Breast epithelium (tissue), 3 donors: ENCODE results near the gene UGT2A1.

Experiments used
- POLR2A ChIP-seq: fragments of 450-650 bp; IDR thresholded peaks from one replicate; pipeline ENCODE4 v1.6.1; 2016; ENCODE audit warnings: antibody characterized with exemption, mild to moderate bottlenecking, moderate library complexity
- POLR2AphosphoS5 ChIP-seq, 3 donors: sonication (generic); formaldehyde crosslinking; IDR thresholded peaks; one replicate each; pipeline ENCODE4 v1.6.1; 2017; ENCODE audit warnings: antibody characterized with exemption in 3 of 3
- TF ChIP-seq, protein P1 (sequence below), 3 donors: fragments of 450-650 bp; IDR thresholded peaks; one replicate each; pipeline ENCODE4 v1.5.1; 2016 to 2017; ENCODE audit warnings: antibody characterized with exemption in 3 of 3, mild to moderate bottlenecking in 3 of 3, moderate library complexity in 3 of 3

DNA sequence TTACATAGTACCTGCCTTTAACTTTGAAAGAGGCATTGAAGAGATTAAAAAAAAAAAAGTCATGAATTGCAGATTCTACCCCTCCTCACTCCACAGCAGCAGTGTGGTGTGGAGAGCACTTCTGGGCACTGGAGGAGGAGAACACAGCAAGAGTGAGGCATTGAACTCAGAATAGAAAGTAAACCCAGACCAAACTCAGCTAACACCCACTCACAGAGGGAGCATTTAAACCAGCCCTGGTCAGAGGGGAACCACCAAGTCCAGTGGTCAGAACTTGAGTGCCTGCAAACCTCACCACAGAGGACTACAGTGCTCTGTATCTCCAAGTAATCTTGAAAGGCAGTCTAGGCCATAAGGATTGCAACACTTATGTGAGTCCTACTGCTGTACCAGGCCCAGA lies 15.6 kb upstream of the UGT2A1 start:
- TF ChIP-seq POLR2A = no peak
- TF ChIP-seq, protein P1, sequence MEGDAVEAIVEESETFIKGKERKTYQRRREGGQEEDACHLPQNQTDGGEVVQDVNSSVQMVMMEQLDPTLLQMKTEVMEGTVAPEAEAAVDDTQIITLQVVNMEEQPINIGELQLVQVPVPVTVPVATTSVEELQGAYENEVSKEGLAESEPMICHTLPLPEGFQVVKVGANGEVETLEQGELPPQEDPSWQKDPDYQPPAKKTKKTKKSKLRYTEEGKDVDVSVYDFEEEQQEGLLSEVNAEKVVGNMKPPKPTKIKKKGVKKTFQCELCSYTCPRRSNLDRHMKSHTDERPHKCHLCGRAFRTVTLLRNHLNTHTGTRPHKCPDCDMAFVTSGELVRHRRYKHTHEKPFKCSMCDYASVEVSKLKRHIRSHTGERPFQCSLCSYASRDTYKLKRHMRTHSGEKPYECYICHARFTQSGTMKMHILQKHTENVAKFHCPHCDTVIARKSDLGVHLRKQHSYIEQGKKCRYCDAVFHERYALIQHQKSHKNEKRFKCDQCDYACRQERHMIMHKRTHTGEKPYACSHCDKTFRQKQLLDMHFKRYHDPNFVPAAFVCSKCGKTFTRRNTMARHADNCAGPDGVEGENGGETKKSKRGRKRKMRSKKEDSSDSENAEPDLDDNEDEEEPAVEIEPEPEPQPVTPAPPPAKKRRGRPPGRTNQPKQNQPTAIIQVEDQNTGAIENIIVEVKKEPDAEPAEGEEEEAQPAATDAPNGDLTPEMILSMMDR (IDR thresholded peaks at IDR 0.05) = no peak
- TF ChIP-seq POLR2AphosphoS5 (IDR thresholded peaks at IDR 0.05) = no peak
